ENCODE data around the gene ATP13A4.

The ATP13A4 gene

DNA sequence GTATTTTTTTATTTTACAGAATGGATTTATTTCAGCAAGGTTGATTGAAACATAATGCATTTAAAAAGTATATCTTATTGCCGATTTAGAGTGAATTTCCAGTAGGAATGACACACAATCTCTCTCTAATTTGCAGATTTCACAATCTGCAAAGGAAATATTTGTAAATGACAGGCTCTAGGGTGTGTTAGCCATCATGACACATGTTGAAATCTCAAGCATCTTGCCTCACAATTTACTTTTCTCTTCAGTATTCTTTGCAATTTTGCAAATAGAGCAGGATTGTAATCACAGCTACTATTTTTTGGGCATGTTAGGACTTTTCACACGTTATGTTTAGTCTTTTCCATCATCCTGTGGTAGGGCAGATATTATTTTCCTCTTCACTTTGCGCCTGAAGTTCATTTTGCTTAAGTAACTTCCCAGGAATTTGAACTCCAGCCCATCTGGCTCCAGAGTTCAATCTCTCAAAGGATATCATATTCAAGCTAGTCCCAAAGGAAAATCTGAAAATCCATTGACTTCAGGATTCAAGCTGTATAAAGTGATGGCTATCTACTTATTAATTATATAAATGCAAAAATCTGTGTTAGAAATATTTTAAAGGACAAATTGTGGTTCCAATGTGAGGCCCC, 55.4 kb downstream of the ATP13A4 start:
- DNase-seq (ENCODE audit: low read depth, low spot score) = no peak

DNA sequence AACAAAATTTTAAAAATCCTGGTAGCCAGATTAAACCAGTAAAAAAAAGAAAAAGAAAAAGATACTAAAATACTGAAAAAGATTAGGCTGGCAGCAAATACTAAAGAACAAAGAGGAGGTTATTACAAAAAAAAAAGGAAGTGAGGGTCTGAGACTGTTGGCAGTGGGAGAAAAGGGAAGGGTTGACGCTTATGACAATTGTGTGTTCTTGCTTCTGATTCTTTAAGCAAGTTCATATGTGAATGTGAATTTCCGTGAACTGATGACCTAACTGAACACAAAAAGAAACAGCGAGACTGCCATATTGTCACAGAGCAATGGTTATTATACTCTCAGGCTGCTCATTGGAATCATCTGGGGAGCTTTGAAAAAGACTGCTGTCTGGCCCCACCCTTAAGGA, 56.5 kb downstream of the ATP13A4 start:
- DNase-seq (ENCODE audit: low read depth, low spot score) = no peak

DNA sequence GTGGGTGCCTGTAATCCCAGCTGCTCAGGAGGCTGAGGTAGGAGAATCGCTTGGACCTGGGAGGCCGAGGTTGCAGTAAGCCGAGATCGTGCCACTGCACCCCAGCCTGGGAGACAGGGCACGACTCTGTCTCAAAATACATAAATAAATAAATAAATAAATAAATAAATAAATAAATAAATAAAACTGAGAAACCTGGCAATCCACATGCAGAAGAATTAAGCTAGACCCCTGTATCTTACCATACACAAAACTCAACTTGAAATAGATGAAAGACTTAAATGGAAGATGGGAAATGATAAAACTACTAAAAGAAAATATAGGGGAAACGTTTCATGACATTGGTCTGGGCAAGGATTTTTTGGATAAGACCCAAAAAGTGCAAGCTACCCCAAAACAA, 58.0 kb downstream of the ATP13A4 start:
- no peak for DNase-seq (ENCODE audit: low read depth, low spot score)

- no peak for DNase-seq (ENCODE audit: low read depth, low spot score)
Observed at GRCh38 chr3:193491026-193491425, 63.7 kb downstream of the ATP13A4 start.

DNA sequence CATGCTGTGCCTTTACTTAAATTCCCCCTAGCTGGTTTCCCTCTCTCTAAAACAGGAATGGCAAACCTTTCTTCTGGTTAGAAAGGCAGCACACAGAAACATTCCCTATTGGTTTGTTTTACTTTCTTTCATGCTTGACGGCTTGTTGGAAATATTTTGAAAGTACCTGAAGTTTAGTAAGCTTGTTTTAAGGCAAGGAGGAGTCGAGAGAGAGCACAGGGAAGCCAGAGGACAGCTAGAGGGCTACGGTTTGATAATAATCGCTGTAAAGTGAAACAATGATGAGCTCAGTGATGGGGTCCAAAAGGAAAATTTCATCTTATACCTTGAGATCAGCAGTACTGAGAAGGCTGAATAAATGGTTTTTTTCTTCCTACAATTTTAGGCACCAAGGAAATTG, 64.1 kb downstream of the ATP13A4 start:
- no peak for DNase-seq (ENCODE audit: low read depth, low spot score)

DNA sequence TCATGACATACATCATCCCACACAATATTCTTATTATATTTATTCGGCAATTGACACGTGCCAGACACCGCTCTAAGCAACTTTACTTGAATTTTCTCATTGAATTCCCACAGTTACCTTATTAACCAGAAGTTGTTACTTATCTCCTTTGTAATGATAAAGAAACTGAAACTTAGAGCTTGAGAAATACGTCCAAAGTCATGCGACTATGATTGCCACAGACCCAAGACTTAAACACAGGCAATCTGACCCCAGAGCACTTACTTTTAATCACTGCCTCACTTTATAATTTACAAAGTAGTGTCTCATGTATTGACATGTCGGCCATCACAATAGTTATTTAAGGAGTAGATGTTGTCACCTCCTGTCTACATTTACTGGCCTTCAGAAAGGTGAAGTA, 64.7 kb downstream of the ATP13A4 start:
- no peak for DNase-seq (ENCODE audit: low read depth, low spot score)

DNA sequence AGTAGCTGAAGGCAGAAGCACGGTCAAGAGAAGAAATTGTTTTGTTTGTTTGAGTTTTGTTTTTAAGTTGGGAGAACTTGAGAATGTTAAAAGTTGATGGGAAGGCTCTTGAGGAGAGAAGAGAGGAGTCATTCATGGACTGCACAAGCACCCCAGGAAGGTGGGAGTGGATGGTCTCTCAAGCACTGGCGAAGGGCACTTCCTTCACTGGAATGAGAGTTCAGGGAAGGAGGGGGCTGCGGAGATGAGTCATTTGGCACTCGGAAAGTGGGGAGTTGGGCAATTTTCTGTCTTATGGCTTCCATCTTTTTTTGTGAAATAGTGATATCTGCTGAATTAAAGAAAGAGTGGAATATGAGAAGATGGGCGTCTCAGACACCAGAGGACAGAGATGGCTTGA, 66.0 kb downstream of the ATP13A4 start:
- no peak for DNase-seq (ENCODE audit: low read depth, low spot score)

DNA sequence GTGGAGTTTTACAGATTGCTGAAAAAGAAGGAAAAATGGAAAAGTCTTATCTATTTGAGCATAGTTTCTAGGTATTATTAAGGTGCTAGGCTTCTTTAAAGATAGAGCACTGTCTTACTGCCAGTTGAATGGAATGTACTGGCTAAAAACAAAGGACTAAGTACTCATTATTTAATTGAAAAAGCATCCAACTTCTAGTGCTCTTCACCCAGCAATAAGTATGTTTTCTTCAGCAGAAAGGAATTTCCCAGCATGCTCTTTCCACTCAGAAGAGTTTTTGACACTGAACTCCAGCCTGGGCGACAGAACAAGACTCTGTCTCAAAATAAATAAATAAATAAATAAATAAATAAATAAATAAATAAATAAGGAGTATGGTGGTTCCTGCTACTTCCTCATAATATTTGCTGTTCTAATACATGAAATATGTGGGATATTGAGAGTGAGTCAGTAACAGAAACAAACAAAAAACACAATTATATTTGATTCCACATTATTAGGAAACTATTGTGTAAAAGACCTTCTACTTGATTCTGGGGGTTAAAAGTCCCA, 70.6 kb downstream of the ATP13A4 start:
- no peak for DNase-seq (ENCODE audit: low read depth, low spot score)

GRCh38 chr3:193481436-193481835, 73.3 kb downstream of the ATP13A4 start:
- no peak for DNase-seq (ENCODE audit: low read depth, low spot score)

- no peak for DNase-seq (ENCODE audit: low read depth, low spot score)
Observed at GRCh38 chr3:193474446-193474845, 80.2 kb downstream of the ATP13A4 start.

DNA sequence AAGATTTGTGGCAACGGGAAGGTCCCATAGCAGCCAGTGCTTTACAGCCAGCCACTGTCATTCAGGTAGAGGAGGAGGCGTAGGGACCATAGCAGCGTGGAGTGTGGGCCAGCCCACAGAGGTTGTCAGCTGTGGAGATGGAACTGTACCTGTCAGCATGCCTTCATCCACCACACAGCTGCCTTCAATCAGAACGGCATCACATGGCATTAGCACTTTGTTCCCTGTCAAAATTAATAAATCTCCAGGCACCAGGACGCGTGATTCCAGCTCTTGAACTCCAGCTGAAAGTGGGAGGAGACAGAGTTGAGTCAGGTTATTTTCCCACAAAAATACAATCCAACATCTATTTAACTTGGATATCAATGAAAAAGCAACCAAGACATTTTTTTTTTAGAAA, 84.0 kb downstream of the ATP13A4 start:
- DNase-seq (ENCODE audit: low read depth, low spot score) = no peak

DNA sequence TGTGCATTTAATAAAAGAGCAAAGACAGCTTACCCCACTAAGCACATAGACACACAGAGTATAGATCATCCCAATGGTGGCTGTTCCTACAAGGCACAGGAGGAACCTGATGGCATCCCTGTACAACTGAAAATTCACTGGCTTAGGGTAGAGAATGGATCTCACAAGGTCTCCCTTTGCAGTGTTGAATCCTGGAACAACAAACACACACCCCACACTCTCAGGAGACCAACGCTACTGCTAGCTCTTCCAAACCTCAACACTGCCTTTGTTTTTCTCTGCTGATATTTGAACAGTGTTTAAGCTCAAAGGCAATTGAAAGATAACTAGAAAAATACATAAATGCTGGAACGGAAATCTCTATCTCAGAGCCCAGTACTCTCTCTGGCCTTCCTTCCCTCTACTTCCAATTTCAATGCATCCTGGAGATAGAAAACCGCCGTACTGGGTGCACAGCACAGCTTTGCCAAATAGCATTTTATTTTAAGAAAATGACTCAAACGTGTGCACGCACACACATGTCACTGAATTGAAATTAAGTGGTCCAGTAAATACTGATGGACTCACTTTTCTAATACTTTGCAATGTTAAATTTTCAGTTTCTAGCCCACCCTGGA, 88.6 kb downstream of the ATP13A4 start:
- no peak for DNase-seq (ENCODE audit: low read depth, low spot score)

GRCh38 chr3:193464889-193465288, 89.8 kb downstream of the ATP13A4 start:
- no peak for DNase-seq (ENCODE audit: low read depth, low spot score)

DNA sequence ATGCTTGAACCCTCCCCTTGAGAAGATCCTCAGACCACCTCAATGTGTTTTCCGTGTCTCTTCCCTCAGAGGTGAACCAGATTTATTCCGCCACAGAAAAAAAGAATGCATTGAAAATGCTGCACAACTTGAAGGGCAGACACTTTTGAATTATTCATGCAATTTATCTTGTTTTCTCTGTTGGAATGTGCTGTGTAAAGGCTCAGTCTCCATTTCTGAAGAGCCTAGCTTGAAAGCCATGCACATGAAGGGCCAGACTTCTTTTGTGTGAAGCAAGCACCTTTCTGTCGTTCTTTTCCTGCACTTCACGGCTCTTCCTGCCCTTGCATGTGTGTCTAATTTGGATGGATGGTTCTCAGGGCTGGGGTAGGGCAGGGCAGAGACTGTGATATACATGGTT, 97.2 kb downstream of the ATP13A4 start:
- no peak for DNase-seq (ENCODE audit: low read depth, low spot score)

GRCh38 chr3:193452338-193452737, 102.4 kb downstream of the ATP13A4 start:
- no peak for DNase-seq (ENCODE audit: low read depth, low spot score)

- DNase-seq (ENCODE audit: low read depth, low spot score) = no peak
Observed at GRCh38 chr3:193451902-193452301, 102.8 kb downstream of the ATP13A4 start.

GRCh38 chr3:193446965-193447602, 107.6 kb downstream of the ATP13A4 start:
- no peak for DNase-seq (ENCODE audit: low read depth, low spot score)

DNA sequence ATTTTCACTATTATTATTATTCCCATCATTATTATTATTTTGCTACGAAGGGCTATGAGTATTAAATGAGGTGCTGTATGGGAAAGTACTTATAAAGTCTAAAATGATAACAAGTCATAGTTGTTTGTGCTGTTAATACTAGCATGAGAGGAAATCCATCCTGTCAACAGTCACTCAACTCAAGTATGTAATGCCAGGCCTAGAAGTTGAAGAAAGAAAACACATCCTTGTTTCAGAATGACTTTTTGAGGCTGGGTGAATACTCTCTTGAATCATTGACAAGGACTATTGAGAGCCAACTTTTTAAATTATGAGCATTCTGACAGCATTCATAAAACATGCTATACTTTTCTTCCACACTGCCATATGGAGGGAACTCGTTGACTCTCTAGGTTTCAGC, 115.3 kb downstream of the ATP13A4 start:
- no peak for DNase-seq (ENCODE audit: low read depth, low spot score)

DNA sequence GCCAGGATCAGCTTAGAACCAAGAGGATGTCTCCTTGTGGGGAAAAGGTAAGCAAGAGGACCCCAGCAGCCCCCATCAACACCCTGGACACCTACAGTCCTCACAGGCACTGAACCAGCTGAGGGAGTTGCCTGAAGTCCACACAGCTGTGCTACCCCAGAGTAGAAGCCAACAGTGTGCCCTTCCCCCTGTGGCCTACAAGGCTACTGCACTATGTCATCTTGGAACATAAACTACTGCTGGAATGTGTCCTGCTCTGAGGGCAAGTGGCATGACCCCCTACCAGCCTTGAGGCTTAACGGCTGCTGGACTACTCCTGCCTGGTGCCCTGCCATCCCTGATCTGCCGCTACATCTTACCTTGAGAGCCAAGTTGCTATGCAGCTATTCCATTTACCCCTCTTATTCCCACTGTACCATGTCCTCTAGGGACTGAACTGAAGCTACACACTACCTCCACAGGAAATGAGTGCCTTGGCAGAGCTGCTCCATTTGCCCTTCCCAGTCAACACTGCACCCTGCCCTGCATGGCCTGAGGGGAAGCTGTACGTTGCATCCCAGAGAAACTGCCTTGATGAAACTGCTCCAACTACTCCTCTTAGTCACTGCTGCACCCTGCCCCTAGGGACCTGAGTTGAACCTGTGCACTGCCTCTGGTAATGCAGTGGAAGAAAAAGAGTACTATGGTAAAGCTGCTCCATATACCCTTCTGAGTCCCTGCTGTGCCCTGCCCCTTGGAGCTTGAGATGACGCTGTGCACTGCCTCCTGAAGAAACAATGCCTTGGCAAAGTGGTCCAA, 135.9 kb downstream of the ATP13A4 start:
- DNase-seq (ENCODE audit: low read depth, low spot score) = no peak

GRCh38 chr3:193416629-193417028, 138.1 kb downstream of the ATP13A4 start:
- DNase-seq (ENCODE audit: low read depth, low spot score) = no peak

- DNase-seq (ENCODE audit: low read depth, low spot score) = no peak
Observed at GRCh38 chr3:193407688-193408087, 147.0 kb downstream of the ATP13A4 start.

GRCh38 chr3:193407112-193407511, 147.6 kb downstream of the ATP13A4 start:
- no peak for DNase-seq (ENCODE audit: low read depth, low spot score)
